HEK293T (cell line): ENCODE data around the gene TCERG1L.

Experiments
- CTCF ChIA-PET: fragments of 350-600 bp; formaldehyde crosslinking; extraction: SDS; loops from one replicate; lab custom pipeline; 2021; ENCODE audit warnings: antibody characterized with exemption, inconsistent platforms; lab: Yijun Ruan, JAX
- POLR2A ChIA-PET: fragments of 350-600 bp; formaldehyde crosslinking; extraction: SDS; loops from one replicate; lab custom pipeline; 2020; ENCODE audit warnings: antibody characterized with exemption, inconsistent platforms; lab: Yijun Ruan, JAX
- DNase-seq: peaks from one replicate; pipeline ENCODE4 v3.0.0; 2012; ENCODE audit warnings: mixed read lengths; ENCODE audit errors: extremely low spot score
- ARNT ChIP-seq: fragments of 450-650 bp; IDR thresholded peaks from 2 replicates; pipeline ENCODE4 v1.6.1; 2017; ENCODE audit warnings: mild to moderate bottlenecking
- BHLHE40 ChIP-seq: fragments of 450-650 bp; IDR thresholded peaks from 2 replicates; pipeline ENCODE4 v1.6.1; 2016; ENCODE audit warnings: mild to moderate bottlenecking, moderate library complexity, borderline replicate concordance
- CTBP1 ChIP-seq: fragments of 450-650 bp; IDR thresholded peaks from 2 replicates; pipeline ENCODE4 v1.6.1; 2016; ENCODE audit warnings: borderline replicate concordance
- ELF4 ChIP-seq: fragments of 450-650 bp; IDR thresholded peaks from 2 replicates; pipeline ENCODE4 v1.6.1; 2017; ENCODE audit warnings: antibody characterized with exemption
- FOXA1 ChIP-seq: fragments of 450-650 bp; IDR thresholded peaks from 2 replicates; pipeline ENCODE4 v1.6.1; 2016; ENCODE audit warnings: mild to moderate bottlenecking
- FOXK2 ChIP-seq: fragments of 450-650 bp; IDR thresholded peaks from 2 replicates; pipeline ENCODE4 v1.6.1; 2016; ENCODE audit warnings: mild to moderate bottlenecking
- FOXM1 ChIP-seq: fragments of 450-650 bp; IDR thresholded peaks from 2 replicates; pipeline ENCODE4 v1.6.1; 2017; ENCODE audit warnings: mild to moderate bottlenecking, borderline replicate concordance
- HDGF ChIP-seq: fragments of 450-650 bp; IDR thresholded peaks from 2 replicates; pipeline ENCODE4 v1.6.1; 2017; ENCODE audit warnings: antibody characterized with exemption, borderline replicate concordance
- L3MBTL2 ChIP-seq: fragments of 450-650 bp; conservative IDR thresholded peaks from 2 replicates; pipeline ENCODE4 v1.6.1; 2016; ENCODE audit warnings: mild to moderate bottlenecking
- LEF1 ChIP-seq: fragments of 450-650 bp; IDR thresholded peaks from 2 replicates; pipeline ENCODE4 v1.6.1; 2017; ENCODE audit warnings: mild to moderate bottlenecking, borderline replicate concordance
- NFRKB ChIP-seq: fragments of 450-650 bp; IDR thresholded peaks from 2 replicates; pipeline ENCODE4 v1.6.1; 2016; ENCODE audit warnings: mild to moderate bottlenecking, moderate library complexity
- PKNOX1 ChIP-seq: fragments of 450-650 bp; IDR thresholded peaks from 2 replicates; pipeline ENCODE4 v1.6.1; 2016
- SP1 ChIP-seq: fragments of 450-650 bp; IDR thresholded peaks from 2 replicates; pipeline ENCODE4 v1.6.1; 2017
- SUZ12 ChIP-seq: fragments of 450-650 bp; IDR thresholded peaks from 2 replicates; pipeline ENCODE4 v1.6.1; 2016; ENCODE audit warnings: mild to moderate bottlenecking
- TARDBP ChIP-seq: fragments of 450-650 bp; IDR thresholded peaks from 2 replicates; pipeline ENCODE4 v1.6.1; 2016
- ZNF384 ChIP-seq: fragments of 450-650 bp; IDR thresholded peaks from 2 replicates; pipeline ENCODE4 v1.6.1; 2016

The TCERG1L gene

GRCh38 chr10:131067690-131068089 lies 243.8 kb downstream of the TCERG1L start:
- ChIA-PET CTCF (no interaction called here), POLR2A (no interaction called here)
- no peak for DNase-seq
- TF ChIP-seq BHLHE40 (no peak), SUZ12 (no peak), FOXK2 (no peak), TARDBP (no peak), LEF1 (no peak), SP1 (no peak), CTBP1 (no peak), FOXA1 (no peak), L3MBTL2 (no peak), ELF4 (no peak), NFRKB (no peak), HDGF (no peak), ZNF384 (no peak), ARNT (no peak)

GRCh38 chr10:131065673-131066305 lies 245.7 kb downstream of the TCERG1L start:
- DNase-seq = no peak
- ChIA-PET CTCF (no interaction called here), POLR2A (no interaction called here)
- TF ChIP-seq NFRKB (no peak), LEF1 (no peak), FOXA1 (no peak), HDGF (no peak), TARDBP (no peak), FOXK2 (no peak), ELF4 (no peak), ARNT (no peak), BHLHE40 (no peak), FOXM1 (no peak), SP1 (no peak), SUZ12 (no peak), PKNOX1 (no peak), L3MBTL2 (no peak)

- TF ChIP-seq BHLHE40 (no peak), TARDBP (no peak), SP1 (no peak), LEF1 (no peak)
- ChIA-PET CTCF (no interaction called here), POLR2A (no interaction called here)
- DNase-seq = no peak
Measured at GRCh38 chr10:131063311-131063710, 248.2 kb downstream of the TCERG1L start.

DNA sequence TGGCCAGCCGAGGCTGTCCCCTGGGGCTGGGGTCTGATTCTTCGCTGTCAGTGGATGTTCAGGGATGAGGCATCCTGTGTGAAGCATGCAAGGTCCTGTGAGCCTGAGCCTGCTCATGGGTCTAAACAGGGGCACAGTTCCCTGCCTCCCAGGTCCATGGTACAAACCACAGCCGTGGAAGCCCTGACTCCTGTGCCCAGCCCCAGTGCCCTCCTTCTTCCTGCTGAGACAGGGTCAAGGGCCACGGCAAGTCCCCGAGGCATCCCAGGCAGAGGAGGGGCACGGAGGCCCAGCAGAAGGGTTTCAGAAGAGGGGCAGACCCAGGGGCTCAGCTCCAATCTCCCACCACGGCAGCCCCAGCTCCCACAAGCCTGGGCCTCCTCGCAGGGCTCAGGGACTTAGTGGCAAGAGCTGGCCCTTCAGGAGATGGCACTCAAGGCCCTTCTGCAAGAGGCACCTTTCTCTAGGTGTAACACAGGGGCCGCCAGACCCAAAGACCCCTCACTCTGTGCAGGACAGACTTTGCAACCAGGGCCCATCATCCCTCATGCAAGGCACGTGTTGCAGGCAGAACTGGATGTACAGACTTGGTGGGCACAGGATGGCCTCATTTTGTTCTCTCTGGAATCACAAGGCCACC lies 248.8 kb downstream of the TCERG1L start:
- POLR2A ChIA-PET = no interaction called here
- TF ChIP-seq SUZ12 (no peak), ELF4 (no peak), NFRKB (no peak), ARNT (no peak)
- DNase-seq = no peak
- CTCF ChIA-PET = no interaction called here

DNA sequence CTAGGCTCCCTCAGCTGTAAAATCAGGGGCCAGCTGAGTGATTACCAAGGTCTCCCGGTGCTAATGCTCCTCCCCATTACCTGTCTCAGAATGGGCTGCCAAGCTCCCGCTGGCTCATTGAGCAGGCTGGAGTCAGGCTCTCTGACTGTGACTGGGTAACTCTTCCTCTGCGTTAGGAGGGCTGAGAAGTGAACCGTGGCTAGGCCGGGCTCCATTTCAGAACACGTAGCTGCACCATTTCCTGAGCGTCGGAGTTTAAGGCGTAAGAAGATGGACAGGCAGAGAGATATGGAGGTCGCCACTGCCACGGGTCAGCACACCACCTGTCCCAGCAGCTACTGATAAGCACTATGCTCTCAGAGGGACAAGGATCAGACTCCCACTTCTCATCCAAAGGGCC lies 250.3 kb downstream of the TCERG1L start:
- POLR2A ChIA-PET = no interaction called here
- TF ChIP-seq L3MBTL2 (no peak), CTBP1 (no peak), TARDBP (no peak), ARNT (no peak), FOXM1 (no peak), NFRKB (no peak), ZNF384 (no peak), FOXA1 (no peak), BHLHE40 (no peak), FOXK2 (no peak), LEF1 (no peak), HDGF (no peak), PKNOX1 (no peak), SP1 (no peak)
- CTCF ChIA-PET = no interaction called here

GRCh38 chr10:131059881-131060280 lies 251.6 kb downstream of the TCERG1L start:
- CTCF ChIA-PET = no interaction called here
- DNase-seq = no peak
- POLR2A ChIA-PET = no interaction called here
- TF ChIP-seq PKNOX1 (no peak), SUZ12 (no peak), SP1 (no peak), FOXK2 (no peak), FOXM1 (no peak)

More for the DNA sequence above, 250.3 kb downstream of the TCERG1L start:
- no peak for DNase-seq
